GM03348 (cell line): ENCODE results near the gene RIC8A.
"Not testable (repeated sequence)": the region's sequence is repeated elsewhere in the genome, so short reads cannot be mapped to it uniquely, and the experiment has no call there.

ENCODE experiments used
- DNase-seq: peaks from one replicate; pipeline ENCODE4 v3.0.0; 2012; ENCODE audit warnings: low spot score

RIC8A gene

DNA sequence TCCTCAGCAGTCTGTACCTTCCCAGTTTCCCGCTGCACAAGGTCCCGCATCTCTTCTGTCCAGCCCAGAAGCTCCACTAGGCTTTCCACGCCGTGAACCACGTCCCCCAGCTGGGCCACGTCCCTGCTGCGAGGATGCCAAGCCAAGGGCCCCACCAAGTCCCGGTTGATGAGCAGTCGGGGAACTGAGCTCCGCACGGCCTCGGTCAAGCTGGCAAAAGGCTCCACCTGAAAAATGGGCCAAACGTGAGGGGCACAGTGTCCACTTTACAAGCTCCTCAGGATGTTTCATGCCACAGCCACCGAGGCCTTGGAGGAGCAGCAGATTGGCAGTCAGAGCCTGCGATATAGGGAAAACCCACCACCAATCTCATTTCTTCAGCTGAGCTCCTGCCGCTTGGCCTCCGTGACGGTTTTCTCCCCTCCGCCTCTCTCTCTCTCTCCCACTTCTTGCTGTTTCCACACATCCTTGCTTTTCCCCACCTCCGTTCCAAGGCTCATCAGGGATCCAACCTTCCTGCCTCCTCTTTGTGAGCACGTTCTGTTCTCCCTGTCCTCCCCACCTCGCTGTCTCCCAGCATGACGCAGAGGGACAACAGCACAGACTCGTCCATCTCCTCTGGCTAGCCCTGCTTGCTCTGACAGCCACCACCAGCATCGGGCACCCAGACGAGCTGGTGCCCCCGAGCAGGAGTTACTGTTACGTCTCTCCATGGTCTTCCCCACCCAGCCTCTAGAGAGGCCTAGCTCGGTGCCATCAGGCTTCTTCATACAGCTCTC lies 11.5 kb downstream of the RIC8A start:
- DNase-seq: no peak

- DNase-seq: not testable (repeated sequence)
These were observed 13.2 kb downstream of the RIC8A start for GRCh38 chr11:220641-221215.

- no peak for DNase-seq
These were observed 14.0 kb downstream of the RIC8A start for GRCh38 chr11:221539-221938.

DNA sequence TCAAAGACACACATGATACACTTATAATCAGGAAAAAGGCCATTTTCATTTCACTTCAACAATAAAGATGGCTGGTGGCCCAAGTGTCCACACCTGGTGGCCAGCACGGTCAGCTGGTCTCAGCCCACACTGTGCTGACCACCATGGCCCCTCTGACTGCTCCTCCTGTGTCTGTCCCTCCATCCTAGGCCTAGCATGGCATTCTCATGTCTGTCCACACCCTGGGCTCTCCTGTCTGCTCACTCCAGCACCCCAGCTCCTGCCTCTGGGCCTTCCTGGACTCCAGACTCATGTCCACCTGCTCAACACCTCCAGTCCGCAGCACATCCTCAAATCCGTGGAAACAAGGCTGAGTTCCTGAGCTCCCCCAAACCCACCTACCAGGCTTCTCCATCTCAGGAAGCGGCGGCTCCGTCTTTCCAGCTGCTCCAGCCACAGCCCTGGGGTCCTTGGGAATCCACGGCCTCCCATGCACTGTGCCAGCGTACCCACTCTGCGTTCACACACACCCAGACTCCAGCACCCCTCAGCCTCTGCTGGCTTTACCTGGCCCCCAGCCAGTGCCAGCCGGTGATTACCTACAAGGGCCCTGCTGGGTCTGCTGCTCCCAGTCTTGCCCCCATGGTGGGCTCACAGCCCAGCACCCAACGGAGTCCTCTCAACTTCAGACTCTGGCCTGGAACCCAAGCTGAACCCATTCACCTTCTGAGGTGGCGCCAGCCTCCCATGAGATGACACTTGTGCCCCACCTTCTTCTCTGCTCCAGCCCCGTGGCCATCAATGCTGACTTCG lies 14.7 kb downstream of the RIC8A start:
- DNase-seq: no peak

DNA sequence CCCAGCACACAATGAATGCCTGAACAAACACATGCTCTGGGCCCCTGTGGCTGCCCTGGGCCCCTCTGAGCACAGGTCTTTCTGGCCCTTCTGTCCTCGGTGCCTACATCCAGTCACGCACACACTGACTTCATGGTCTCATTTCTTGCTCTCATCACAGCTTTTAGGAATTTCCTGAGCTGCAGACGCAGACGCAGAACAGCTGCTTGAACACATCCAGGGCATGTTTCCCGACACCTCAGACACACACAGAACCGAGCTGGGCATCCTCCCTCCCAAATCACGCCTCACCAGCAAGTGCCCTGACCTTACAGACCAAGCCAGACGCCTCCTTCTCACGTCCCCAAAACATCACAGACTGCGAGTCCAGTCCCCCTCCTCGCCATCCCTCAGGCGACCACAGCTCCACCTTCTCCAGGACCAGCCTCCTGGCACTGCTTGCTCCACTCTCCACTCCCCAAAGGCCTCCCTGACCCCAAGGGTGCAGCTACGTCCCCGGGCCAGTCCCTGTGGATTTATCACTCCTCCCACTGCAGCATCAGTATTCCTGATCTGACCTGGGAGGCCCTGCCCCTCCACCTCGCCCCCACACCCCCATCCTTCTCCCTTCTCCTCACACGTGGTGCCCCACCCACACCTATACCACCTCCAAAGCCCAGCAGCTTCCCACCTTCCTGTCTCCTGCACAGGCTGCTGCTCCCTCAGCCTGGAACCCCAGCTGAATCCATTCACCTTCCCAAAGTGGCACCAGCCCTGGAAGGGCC lies 15.7 kb downstream of the RIC8A start:
- DNase-seq: no peak

DNA sequence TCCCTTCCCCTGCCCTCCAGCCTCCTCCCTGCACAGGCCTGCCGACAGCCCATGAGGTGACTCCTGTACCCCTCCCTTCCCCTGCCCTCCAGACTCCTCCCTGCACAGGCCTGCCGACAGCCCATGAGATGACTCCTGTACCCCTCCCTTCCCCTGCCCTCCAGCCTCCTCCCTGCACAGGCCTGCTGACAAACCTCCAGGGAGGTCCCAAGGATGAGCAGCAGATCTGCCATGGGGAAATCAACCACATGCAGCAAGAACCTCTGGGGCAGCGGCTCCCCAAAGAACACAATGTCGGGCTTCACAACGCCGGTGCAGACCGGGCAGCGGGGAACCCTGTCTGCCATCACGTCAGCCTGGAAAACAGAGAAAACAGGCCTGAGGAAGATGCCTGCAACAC lies 16.4 kb downstream of the RIC8A start:
- no peak for DNase-seq

DNA sequence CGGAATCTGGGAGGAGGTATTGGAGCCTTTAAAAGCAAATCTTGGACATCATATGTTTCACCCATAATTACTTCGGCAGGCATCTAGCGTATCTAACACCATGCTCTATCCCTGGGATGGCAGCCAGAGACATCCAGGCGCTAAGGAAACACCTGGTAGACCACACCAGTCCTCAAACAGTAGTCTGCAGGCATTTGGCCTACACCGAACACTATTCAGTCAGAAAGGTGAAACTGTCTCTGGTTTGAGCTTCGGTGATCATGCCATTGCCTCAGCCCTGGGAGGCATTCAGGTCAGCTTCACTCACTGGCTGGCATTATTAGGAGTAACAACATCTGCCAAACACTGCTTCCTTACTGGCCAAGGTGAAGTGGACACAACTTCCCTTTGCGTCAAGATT lies 16.9 kb downstream of the RIC8A start:
- no peak for DNase-seq

- DNase-seq: no peak
These were observed 18.4 kb downstream of the RIC8A start for GRCh38 chr11:225734-226453.

GRCh38 chr11:227824-228379 lies 20.4 kb downstream of the RIC8A start:
- DNase-seq: no peak

DNA sequence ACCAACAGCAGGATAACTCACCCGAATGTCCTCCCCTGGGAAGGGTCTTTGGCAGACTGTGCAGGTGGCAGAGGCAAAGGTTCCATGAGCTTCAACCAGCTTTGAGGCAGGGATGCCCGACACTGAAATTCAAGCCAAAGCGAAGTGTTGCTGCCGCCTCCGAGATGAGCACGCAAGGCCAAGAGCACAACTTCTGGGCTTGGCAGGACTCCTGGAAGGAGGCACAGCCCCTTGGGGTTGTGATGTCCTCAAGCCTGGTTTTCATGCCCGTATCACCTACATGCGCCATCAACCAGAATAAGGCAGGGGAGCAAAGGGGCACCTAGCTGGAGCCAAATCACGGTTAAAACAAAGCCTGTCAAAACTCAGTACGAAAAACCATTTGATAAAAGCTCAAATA lies 22.9 kb downstream of the RIC8A start:
- DNase-seq: no peak

- DNase-seq: no peak
These were observed 25.5 kb downstream of the RIC8A start for GRCh38 chr11:232783-233565.

GRCh38 chr11:235180-235579 lies 27.7 kb downstream of the RIC8A start:
- DNase-seq: no peak

DNA sequence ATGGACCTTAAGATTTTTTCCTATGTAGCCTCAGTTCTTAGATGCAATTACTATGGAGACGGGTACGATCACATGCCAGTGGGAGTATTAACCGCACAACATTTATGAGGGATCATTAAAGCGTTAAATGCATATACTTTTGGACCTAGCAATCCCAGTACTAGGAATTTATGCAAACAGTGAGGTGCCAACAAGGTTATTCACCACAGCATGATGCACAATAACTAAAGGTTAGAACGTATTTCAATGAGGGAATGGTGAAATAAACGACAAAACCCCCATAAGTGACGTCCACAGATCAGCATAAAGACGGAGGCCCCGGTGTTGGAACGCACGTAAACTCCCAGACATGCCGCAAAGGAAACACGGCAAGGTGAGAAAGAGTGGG lies 28.1 kb downstream of the RIC8A start:
- DNase-seq: no peak

GRCh38 chr11:235997-236773 lies 28.7 kb downstream of the RIC8A start, which contains the start of gene SIRT3:
TSS of gene SIRT3 (minus strand) at chr11:236342. CDS start at chr11:236328, 14 bp downstream.
- DNase-seq: peak; percentile 99

DNA sequence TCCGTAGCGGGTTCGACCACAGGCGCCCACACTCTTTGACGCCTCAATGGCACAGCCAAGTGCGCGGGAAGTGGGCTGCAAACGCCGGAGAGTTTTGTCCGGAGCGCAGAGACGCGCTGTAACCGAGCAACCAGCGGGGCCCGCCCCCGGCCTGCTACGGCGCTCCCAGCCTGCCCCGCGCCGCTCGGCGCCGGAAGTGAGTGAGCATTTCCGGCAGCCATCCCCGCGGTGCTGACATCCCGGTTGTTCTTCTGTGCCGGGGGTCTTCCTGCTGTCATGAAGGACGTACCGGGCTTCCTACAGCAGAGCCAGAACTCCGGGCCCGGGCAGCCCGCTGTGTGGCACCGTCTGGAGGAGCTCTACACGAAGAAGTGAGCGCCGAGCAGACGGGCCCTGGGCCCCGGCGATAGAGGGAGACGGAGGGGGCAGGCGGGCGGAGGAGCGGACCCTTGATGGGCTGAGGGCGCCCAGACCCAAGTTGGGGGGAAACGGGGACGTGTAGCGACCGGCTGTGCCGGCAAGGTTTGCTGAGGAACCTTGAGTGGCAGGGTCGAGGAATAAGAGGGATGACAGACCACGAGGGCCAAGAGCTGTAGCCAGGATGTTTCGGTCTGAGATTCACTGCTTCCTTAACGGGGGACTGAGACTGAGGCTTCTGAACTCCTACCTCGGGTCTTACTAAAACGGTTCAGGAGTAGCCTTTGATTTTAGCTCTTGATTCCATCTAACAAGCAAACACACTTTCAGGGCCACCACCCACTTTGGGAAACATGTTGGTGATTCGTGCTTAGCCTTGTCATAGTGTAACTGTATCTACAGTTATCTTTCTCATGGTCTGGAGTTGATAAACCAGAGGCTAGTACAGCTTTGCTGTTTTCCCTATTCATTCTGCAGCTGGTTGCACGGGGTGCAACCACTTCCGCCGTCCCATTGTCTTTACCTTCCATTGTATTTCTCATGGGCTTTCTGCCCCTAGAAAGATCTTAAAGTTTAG lies 29.6 kb downstream of the RIC8A start, which contains the start of gene PSMD13:
PSMD13 (plus strand) TSS at position 203 of the 994 bp plus-strand sequence; CDS start at position 277, 74 bp downstream.
- DNase-seq: peak; percentile 96

DNA sequence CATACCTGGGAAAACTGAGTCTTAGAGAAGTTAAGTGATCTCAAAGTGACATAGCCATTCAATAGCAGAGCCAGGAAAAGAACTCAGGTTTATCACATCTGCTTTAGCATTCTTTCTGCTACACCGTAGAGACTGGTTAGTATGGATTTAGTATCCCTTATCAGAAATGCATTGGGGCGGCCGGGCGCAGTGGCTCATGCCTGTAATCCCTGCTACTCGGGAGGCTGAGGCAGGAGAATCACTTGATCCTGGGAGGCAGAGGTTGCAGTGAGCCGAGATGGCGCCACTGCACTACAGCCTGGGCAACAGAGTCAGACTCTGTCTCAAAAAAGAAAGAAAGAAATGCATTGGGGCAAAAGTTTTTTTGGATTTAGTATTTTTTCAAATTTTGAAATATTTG lies 30.8 kb downstream of the RIC8A start:
- DNase-seq: not testable (repeated sequence)

- DNase-seq: no peak
These were observed 32.8 kb downstream of the RIC8A start for GRCh38 chr11:240315-240714.

GRCh38 chr11:241634-242033 lies 34.1 kb downstream of the RIC8A start:
- no peak for DNase-seq
